Panc1 (cell line): ENCODE results near the gene PFN2. TPM values are rescaled to one million over a fixed set of nuclear protein-coding genes. Genes with fewer than 3 reads are reported as not detected.

Source experiments
- ATAC-seq: fragments of 200-7000 bp; cut with Tn5 transposase; 2 replicates; pipeline ENCODE4 v1.9.1; 2020; ENCODE audit warnings: mild to moderate bottlenecking, moderate library complexity
- BruUV-seq: library from RNA; stranded (reverse); fragments of 400-500 nt; replicated peaks from 2 replicates; lab custom pipeline; 2021; lab: Mats Ljungman, UMichigan
- CTCF ChIA-PET: fragments of 300-600 bp; sonication (Branson Sonifier 250); formaldehyde crosslinking; loops from one replicate; lab custom pipeline; 2022; ENCODE audit warnings: antibody characterized with exemption; lab: Charles Lee
- POLR2A ChIA-PET: fragments of 300-600 bp; sonication (Branson Sonifier 250); formaldehyde crosslinking; loops from one replicate; lab custom pipeline; 2022; ENCODE audit warnings: antibody characterized with exemption; lab: Charles Lee
- DNase-seq: peaks from one replicate; pipeline ENCODE4 v3.0.0-alpha.2; 2010; ENCODE audit warnings: low read depth, low spot score
- H3K27ac ChIP-seq: 2 replicates; pipeline ENCODE4 v1.5.1; 2011; ENCODE audit warnings: mild to moderate bottlenecking, low read length, inconsistent platforms
- H3K27me3 ChIP-seq: fragments of 200-500 bp; sonication (Bioruptor generic); 2 replicates; pipeline ENCODE4 v1.6.0; 2014; ENCODE audit warnings: low read length, inconsistent platforms; ENCODE audit not compliant: control insufficient read depth, insufficient read depth
- H3K36me3 ChIP-seq: fragments of 200-500 bp; sonication (Bioruptor generic); 2 replicates; pipeline ENCODE4 v1.5.1; 2014; ENCODE audit warnings: inconsistent platforms, mild to moderate bottlenecking, low read length, moderate library complexity; ENCODE audit not compliant: control insufficient read depth, insufficient read depth
- H3K4me1 ChIP-seq: 2 replicates; pipeline ENCODE4 v1.5.1; 2011; ENCODE audit warnings: inconsistent platforms, mild to moderate bottlenecking, low read length, moderate library complexity; ENCODE audit not compliant: control insufficient read depth, insufficient read depth
- H3K4me3 ChIP-seq, 2 experiments: 2 replicates each; pipeline ENCODE4 v1.5.1; 2011 to 2012; ENCODE audit warnings: low read depth in 2 of 2, low read length in 2 of 2, mild to moderate bottlenecking in 2 of 2, inconsistent platforms in 1 of 2, moderate library complexity in 1 of 2
- H3K9me3 ChIP-seq: fragments of 200-500 bp; sonication (Bioruptor generic); 2 replicates; pipeline ENCODE4 v1.5.1; 2014; ENCODE audit warnings: low read depth, mild to moderate bottlenecking, inconsistent platforms, low read length, moderate library complexity; ENCODE audit not compliant: control insufficient read depth, insufficient read depth
- CTCF ChIP-seq: fragments of 450-650 bp; IDR thresholded peaks from 2 replicates; pipeline ENCODE4 v1.5.1; 2017; ENCODE audit warnings: mild to moderate bottlenecking
- POLR2AphosphoS5 ChIP-seq: IDR thresholded peaks from 2 replicates; pipeline ENCODE4 v1.6.1; 2012; ENCODE audit warnings: mild to moderate bottlenecking, low read depth, low read length, moderate library complexity
- REST ChIP-seq, 2 experiments: IDR thresholded peaks; 2 replicates each; pipeline ENCODE4 v1.6.1; 2011 to 2012; ENCODE audit warnings: low read depth in 2 of 2, control low read depth in 1 of 2, low read length in 1 of 2, mild to moderate bottlenecking in 1 of 2, moderate library complexity in 1 of 2; ENCODE audit not compliant: insufficient read depth in 1 of 2
- SIN3A ChIP-seq: IDR thresholded peaks from 2 replicates; pipeline ENCODE4 v1.6.1; 2012; ENCODE audit warnings: low read depth, mild to moderate bottlenecking, low read length, moderate library complexity, borderline replicate concordance; ENCODE audit not compliant: insufficient read depth
- TCF7L2 ChIP-seq: IDR thresholded peaks from 2 replicates; pipeline ENCODE4 v1.6.1; 2011; ENCODE audit warnings: mild to moderate bottlenecking, low read depth, low read length, inconsistent platforms
- in situ Hi-C: cut with HindIII; loops from 2 replicates; pipeline ENCODE4 v1.10.0; 2016; ENCODE audit warnings: low sequenced_read_pairs, low pct_unique_long_range_greater_than_20kb
- intact Hi-C: fragments of 100-400 bp; cut with micrococcal nuclease; formaldehyde crosslinking; loops from one replicate; pipeline ENCODE4 v1.10.0; 2022; ENCODE audit not compliant: unreplicated experiment
- total RNA-seq: library from RNA; stranded (reverse); gene quantifications from one replicate; pipeline ENCODE4 v1.2.1, GENCODE V29; 2021; ENCODE audit not compliant: unreplicated experiment

The PFN2 gene
- total RNA-seq, 1 experiment from 2014 or later = 220 TPM

GRCh38 chr3:149990423-149990948 is 19.8 kb upstream of the PFN2 start:
- Histone ChIP-seq H3K36me3 (no peaks in the 10 kb centered on the region), H3K4me3 (no peak overlapping the region), H3K27me3 (no peaks in the 10 kb centered on the region), H3K9me3 (peaks cover 9% of the 10 kb centered on the region; the same call in 1 of the 2 replicates), H3K4me1 (no peaks in the 10 kb centered on the region), H3K27ac (no peak overlapping the region)
- intact Hi-C loops = no loop called here
- ATAC-seq (no peak), DNase-seq (no peak)
- no TSS peak for BruUV-seq
- in situ Hi-C loops = no loop called here
- CTCF ChIA-PET = no interaction called here
- POLR2A ChIA-PET = no interaction called here
- TF ChIP-seq CTCF (no peak), POLR2AphosphoS5 (no peak), TCF7L2 (no peak), SIN3A (no peak), REST (IDR thresholded peaks at IDR 0.05; ENCODE audit: insufficient read depth in 1 of 2, low read depth in 2 of 2, low read length in 1 of 2) (no peak)

GRCh38 chr3:149989307-149989706 is 18.6 kb upstream of the PFN2 start:
- no TSS peak for BruUV-seq
- no peak overlapping the region for H3K4me3 ChIP-seq
- in situ Hi-C loops (no loop called here), intact Hi-C loops (no loop called here)
- no peaks in the 10 kb centered on the region for H3K4me1 ChIP-seq
- H3K27ac ChIP-seq = no peak overlapping the region
- peaks cover 2% of the 10 kb centered on the region; the same call in 1 of the 2 replicates for H3K9me3 ChIP-seq
- H3K36me3 ChIP-seq = no peaks in the 10 kb centered on the region
- no peak for TF ChIP-seq REST (IDR thresholded peaks at IDR 0.05; ENCODE audit: insufficient read depth in 1 of 2, low read depth in 2 of 2, low read length in 1 of 2)
- TF ChIP-seq POLR2AphosphoS5 = no peak
- TF ChIP-seq TCF7L2 = no peak
- TF ChIP-seq CTCF = no peak
- TF ChIP-seq SIN3A = no peak
- DNase-seq (no peak), ATAC-seq (no peak)
- no peaks in the 10 kb centered on the region for H3K27me3 ChIP-seq
- POLR2A ChIA-PET = interaction anchor here (0.7 kb wide), 1 partner anchor 220 kb away, joined by 4 read pairs; no protein-coding TSS in a partner anchor
- CTCF ChIA-PET = no interaction called here
